Endothelial cell (in vitro differentiated cells): ENCODE measurements around the gene TAB2. TPM values are rescaled to one million over a fixed set of nuclear protein-coding genes. Genes with fewer than 3 reads are reported as not detected.

Experiments
- DNase-seq: peaks from one replicate; pipeline ENCODE4 v3.0.0; 2021; ENCODE audit warnings: low spot score
- H3K27ac Mint-ChIP-seq: one replicate; pipeline ENCODE4 v1.8.0; 2021; ENCODE audit warnings: mixed read lengths, inconsistent platforms; ENCODE audit not compliant: unreplicated experiment
- H3K27me3 Mint-ChIP-seq: one replicate; pipeline ENCODE4 v1.8.0; 2021; ENCODE audit warnings: mild to moderate bottlenecking, moderate library complexity, mixed read lengths, inconsistent platforms; ENCODE audit not compliant: unreplicated experiment
- H3K36me3 Mint-ChIP-seq: one replicate; pipeline ENCODE4 v1.8.0; 2021; ENCODE audit warnings: mild to moderate bottlenecking, low read depth, mixed read lengths, inconsistent platforms; ENCODE audit not compliant: unreplicated experiment
- H3K4me1 Mint-ChIP-seq: one replicate; pipeline ENCODE4 v1.8.0; 2021; ENCODE audit warnings: mild to moderate bottlenecking, mixed read lengths, inconsistent platforms; ENCODE audit not compliant: unreplicated experiment
- H3K4me3 Mint-ChIP-seq: one replicate; pipeline ENCODE4 v1.8.0; 2021; ENCODE audit warnings: mild to moderate bottlenecking, mixed read lengths, inconsistent platforms; ENCODE audit not compliant: unreplicated experiment
- H3K9me3 Mint-ChIP-seq: one replicate; pipeline ENCODE4 v1.8.0; 2021; ENCODE audit warnings: mixed read lengths, inconsistent platforms; ENCODE audit not compliant: unreplicated experiment
- CTCF ChIP-seq: fragments of 200-600 bp; sonication (generic); IDR thresholded peaks from one replicate; pipeline ENCODE4 v1.5.0; 2021; ENCODE audit warnings: antibody characterized with exemption; ENCODE audit not compliant: unreplicated experiment
- total RNA-seq: library from RNA; stranded (reverse); fragmentation: NEBNext Ultra II Directional; extraction: Animal tissue kit (Norgen Biotek cat#: 25700); gene quantifications from one replicate; pipeline ENCODE4 v1.2.1, GENCODE V29; 2021; ENCODE audit not compliant: unreplicated experiment

The TAB2 gene
- total RNA-seq, 1 donor from 2014 or later, result 105 TPM

GRCh38 chr6:149436647-149437046, 119.1 kb downstream of the TAB2 start:
- H3K36me3 Mint-ChIP-seq, result no peaks in the 10 kb centered on the region
- DNase-seq, result no peak

GRCh38 chr6:149437212-149437611, 119.7 kb downstream of the TAB2 start:
- TF ChIP-seq CTCF, result no peak
- Mint-ChIP-seq H3K36me3 (no peaks in the 10 kb centered on the region), H3K4me3 (no peak overlapping the region), H3K9me3 (no peaks in the 10 kb centered on the region), H3K4me1 (peaks cover 6% of the 10 kb centered on the region), H3K27ac (no peak overlapping the region), H3K27me3 (peaks cover 2% of the 10 kb centered on the region)
- DNase-seq, result no peak

More at GRCh38 chr6:149436647-149437046, 119.1 kb downstream of the TAB2 start:
- H3K4me3 Mint-ChIP-seq, result no peak overlapping the region
- H3K4me1 Mint-ChIP-seq, result peaks cover 6% of the 10 kb centered on the region
- TF ChIP-seq CTCF, result no peak
- no peaks in the 10 kb centered on the region for H3K9me3 Mint-ChIP-seq
- no peak overlapping the region for H3K27ac Mint-ChIP-seq
- H3K27me3 Mint-ChIP-seq, result peaks cover 2% of the 10 kb centered on the region

GRCh38 chr6:149438855-149439254, 121.3 kb downstream of the TAB2 start:
- no peak for TF ChIP-seq CTCF
- Mint-ChIP-seq H3K9me3 (no peaks in the 10 kb centered on the region), H3K36me3 (no peaks in the 10 kb centered on the region), H3K27me3 (peaks cover 2% of the 10 kb centered on the region), H3K4me3 (no peak overlapping the region), H3K27ac (no peak overlapping the region), H3K4me1 (peaks cover 14% of the 10 kb centered on the region)
- DNase-seq, result no peak

- Mint-ChIP-seq H3K9me3 (no peaks in the 10 kb centered on the region), H3K36me3 (no peaks in the 10 kb centered on the region), H3K4me3 (no peak overlapping the region), H3K27me3 (peaks cover 3% of the 10 kb centered on the region), H3K27ac (no peak overlapping the region), H3K4me1 (peaks cover 18% of the 10 kb centered on the region)
- no peak for DNase-seq
- TF ChIP-seq CTCF, result no peak
Observed at GRCh38 chr6:149439626-149440025, 122.1 kb downstream of the TAB2 start.

- Mint-ChIP-seq H3K4me3 (no peak overlapping the region), H3K9me3 (no peaks in the 10 kb centered on the region), H3K27ac (no peak overlapping the region), H3K36me3 (no peaks in the 10 kb centered on the region), H3K4me1 (peaks cover 19% of the 10 kb centered on the region), H3K27me3 (peaks cover 5% of the 10 kb centered on the region)
- no peak for TF ChIP-seq CTCF
- no peak for DNase-seq
Observed at GRCh38 chr6:149440735-149441671, 123.5 kb downstream of the TAB2 start.
